CD1c-positive myeloid dendritic cell (primary cell): Measurements from ENCODE around the gene PACRG.

Experiments
- DNase-seq: peaks from one replicate; pipeline ENCODE4 v3.0.0-alpha.2; 2016; ENCODE audit errors: extremely low spot score

Gene PACRG

DNA sequence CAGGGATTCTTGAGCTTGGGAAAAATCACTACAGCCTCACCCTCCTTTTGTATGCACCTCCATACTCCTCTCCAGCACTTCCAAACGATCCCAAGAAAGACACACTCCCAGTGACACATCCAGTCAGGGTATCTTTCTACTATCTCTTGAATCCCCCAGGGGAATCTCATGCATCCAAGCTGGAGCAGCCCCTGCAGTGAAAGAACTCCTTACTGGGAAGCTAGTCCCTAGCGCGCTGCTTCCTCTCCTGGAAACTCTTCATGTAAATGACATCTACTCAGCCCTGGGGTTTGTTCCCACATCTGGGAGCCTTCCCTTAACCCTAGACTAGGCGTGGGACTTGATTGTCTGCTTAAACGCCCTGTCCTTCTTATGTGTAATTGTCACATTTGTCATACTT, 357.7 kb downstream of the PACRG start:
- no peak for DNase-seq

DNA sequence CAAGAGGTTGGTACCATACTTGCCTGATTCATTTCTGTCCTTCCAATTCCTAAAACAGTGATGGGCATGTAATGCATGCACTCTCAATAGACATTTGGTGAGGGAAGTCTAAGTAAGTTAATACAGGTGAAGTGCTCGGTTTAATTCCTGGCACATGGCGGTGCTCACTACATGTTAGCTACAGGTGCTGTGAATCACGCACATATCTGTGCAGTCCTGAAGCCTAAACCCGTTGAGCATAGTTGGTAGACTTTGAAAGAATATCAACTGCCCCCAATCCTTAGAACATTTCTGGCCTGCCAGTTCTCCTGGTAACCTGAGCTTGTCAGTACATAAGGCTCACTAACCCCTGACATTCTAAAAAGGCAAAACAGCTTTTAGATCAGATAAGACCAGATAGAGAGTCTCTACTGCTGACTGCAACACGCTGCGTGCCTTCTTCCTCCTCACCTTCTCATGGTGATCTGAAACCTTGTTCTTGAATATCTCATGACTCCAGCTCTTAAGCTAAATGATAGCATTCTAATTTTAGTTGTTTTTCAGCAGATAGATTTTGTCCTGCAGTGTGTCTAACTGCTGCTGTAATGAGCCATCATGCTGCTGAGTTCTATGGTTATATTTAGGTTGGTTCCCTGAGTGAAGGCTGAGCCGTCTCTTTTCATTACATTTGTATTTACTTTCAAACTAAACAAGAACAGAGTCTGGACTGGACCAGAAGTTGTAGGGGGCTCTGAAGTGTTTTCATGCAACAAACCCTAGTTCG, 358.3 kb downstream of the PACRG start:
- DNase-seq: no peak

DNA sequence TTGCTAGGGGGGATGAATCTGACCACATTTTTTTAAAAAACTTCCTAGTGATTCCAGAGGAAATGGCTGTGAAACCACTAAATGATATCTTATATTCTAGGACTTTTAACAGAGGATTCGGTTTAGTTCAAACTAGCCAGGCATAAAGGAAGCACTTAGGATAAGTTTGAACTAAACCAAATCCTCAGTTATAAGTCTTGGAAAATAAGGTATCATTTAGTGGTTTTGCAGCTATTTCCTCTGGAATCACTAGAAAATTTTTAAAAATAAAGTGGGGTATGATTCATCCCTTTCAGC, 358.8 kb downstream of the PACRG start:
- DNase-seq: no peak

DNA sequence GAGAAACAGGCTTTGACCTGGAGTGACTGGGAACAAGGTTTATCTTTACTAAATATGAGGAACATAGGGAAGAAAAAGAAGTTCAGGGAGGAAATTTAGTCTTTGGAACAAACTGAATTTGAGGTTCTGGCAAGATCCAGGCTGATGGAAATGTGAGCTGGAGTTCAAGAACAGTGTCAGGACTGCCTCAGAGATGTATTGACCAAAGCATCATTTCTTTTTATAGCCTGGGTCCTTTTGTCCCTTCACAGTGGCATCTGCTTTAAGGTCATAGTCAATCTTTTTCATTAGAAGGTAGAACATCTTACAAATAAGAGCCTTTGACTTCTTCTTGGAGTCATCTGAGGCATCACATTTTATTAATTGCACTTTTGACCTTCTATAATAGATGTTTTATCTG, 360.2 kb downstream of the PACRG start:
- no peak for DNase-seq

DNA sequence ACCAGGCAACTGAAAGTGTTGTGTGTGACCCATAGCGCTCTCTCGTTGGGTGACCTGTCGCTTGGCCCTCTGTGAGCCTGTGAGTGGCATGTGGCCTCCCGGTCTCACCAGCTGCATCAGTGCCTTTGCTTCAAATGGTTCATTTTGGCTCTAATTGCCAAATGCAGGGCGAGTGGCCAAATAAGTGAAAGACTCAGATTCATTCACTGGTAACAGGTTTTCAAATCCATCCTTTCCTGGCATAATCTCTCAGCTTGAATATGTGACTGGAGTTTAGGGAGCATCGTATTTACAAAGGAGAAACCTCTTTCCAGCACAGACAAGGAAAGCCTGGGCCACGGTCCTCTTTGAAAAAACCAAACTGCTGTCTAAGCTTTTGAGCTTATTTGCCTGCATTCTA, 365.1 kb downstream of the PACRG start:
- DNase-seq: no peak

DNA sequence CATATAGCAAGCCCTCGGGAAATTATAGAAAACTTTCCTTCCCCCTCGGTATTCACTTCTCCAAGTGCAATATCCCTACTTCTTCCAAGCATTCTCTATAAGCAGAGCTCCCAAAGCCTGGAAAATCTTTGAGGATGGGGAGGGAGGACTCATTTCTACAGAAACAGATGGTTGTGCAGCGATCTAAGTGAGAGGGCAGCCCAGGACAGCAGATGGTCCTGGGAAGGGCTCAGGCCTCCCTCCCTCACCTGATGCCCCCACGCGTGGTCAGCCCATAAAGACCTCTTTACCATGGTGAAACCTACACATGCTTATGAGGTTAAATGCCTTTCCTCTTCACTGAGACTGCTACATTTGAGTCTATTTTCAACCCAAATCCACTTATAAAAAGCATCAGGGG, 367.1 kb downstream of the PACRG start:
- no peak for DNase-seq

DNA sequence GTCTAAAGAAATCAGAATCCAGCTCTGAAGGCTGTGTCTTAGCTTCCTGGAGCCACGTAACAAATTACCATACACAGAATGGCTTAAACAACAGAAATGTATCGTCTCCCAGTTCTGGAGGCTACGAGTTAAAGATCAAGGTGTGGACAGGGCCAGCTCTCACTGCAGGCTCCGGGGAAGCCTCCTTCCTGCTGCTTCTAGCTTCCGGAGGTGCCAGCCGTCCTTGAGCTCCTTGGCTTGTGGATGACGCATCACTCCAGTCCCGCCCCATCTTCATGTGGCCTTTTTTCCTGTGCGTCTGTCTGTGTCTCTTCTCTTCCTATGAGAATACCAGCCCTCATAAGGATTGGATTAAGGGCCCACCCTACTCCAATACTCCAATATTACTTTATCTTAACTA, 367.6 kb downstream of the PACRG start:
- no peak for DNase-seq

DNA sequence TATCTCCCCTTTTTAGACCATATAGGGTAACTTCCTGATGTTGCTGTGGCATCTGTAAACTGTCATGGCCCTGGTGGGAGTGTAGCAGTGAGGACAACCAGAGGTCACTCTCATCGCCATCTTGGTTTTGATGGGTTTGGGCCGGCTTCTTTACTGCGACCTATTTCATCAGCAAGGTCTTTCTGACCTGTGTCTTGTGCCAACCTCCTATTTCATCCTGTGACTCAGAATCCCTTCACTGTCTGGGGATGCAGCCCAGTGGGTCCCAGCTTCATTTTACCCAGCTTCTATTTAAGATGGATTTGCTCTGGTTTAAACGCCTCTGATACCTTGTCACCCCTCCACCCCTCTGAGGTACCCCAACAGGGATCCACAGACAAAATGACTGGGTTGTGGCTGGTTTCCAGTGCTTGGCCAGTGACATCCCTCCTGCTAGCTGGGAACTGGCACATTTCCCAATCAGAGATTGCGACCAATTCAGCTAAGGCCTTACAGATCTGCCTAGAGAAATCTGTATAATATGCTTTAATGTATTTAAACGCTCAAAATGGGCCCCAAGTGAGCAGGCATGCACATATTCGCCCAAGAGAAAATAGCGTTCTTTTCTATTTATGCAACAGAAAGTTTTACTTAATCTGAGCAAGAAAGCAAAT, 371.2 kb downstream of the PACRG start:
- DNase-seq: no peak

DNA sequence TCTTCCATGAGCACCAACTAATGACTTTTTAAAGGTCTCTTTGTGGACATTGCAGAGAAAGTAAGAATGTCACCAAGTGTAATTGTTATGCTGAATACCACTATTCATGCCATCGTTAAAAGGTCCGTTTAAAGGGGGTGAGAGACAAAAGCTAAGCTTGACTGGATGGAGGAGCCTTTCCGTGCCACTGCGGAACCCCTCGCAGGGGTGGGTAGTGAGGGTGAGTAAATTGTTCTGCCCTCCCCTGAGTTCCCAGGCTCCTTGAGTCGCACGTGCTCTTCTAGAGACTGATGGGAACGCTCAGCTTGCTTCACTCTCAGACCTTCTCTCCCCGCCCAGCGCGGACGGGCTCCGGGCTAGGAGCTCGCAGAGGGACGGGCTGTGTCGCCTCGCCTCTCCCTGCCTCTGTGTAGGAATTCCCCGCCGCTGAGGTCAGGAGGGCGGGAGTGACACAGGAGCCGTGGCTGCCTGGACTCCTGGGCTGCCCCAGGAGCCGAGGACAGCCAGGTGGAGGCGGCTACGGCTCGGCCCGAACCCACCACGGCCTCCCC, 371.9 kb downstream of the PACRG start:
- no peak for DNase-seq

DNA sequence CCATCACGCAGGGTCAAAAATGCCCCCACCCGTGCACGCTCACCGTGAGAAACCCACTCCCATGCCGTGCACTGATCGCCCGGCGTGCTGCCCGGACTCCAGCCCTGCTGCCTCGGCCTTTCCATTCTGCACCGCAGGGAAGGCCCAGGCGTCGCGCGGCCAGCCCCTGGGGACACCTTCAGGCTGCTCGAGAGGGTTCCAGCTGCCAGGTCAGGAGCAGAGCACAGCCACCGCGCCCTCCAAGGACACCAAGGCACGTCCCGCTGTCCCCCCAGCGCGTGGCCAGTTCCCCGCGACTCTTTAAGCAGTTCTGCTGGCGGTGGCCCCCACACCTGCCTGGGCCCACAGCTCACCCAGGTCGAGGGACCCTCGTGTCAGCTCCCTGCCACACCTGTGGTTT, 372.5 kb downstream of the PACRG start:
- no peak for DNase-seq

DNA sequence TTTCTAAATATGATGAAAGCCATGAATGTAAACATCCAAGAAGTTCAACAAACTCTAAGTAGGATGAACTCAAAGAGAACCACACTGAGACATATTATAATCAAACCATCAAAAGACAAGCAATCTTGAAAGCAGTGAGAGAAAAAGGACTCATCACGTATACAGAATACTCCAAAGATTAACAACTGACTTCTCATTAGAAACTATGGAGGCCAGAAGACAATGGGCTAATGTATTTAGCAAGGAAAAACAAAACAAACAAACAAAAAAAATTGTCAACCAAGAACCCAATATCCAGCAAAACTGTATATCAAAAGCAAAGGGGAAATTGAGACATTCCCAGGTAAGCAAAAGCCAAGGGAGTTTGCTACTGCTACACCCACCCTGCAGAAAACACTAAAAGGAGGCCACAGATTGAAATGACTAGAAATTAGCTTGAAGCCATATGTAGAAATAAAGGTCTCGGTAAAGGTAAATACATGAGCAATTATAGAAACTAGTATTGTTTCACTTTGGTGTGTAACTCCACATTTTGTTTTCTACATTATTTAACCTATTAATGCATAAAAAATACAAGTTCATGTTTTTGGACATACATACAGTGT, 385.7 kb downstream of the PACRG start:
- DNase-seq: no peak

DNA sequence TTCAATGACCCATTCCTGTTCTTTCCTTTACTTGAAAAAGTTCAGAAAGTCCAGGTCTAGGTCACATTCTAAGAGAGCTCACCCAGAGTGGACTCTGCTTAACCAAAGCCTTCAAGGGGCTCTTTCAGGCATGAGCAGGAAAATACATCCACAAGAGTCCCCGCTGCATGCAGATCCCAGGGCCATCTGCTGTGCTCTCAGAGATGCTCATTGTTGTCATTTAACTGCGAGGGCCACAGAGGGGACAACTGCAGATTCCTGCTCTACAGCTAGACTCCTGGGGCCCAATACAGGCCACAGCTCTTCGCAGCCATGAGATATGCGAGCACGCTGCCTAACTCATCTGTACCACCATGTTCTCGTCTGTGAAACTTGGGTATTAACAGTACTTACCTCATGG, 391.2 kb downstream of the PACRG start:
- DNase-seq: no peak

DNA sequence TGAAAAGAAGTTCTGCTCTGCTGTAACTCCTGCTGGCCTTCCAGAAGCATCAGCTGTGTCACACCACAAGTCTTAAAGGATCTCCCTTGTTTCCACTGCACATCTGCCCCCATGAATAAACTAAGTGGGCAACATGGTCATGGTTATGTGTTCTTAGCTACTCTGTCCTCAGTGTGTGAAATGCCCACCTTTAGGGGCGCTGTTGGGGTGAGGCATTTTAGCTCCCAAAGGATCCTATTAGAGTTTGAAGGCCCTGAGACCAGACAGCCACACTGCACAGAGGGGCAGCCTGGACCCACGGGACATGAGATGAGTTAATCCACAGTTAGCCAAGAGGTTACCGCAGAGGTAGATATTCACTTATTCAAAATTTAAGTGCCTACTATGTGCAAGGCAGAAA, 392.4 kb downstream of the PACRG start:
- DNase-seq: no peak

DNA sequence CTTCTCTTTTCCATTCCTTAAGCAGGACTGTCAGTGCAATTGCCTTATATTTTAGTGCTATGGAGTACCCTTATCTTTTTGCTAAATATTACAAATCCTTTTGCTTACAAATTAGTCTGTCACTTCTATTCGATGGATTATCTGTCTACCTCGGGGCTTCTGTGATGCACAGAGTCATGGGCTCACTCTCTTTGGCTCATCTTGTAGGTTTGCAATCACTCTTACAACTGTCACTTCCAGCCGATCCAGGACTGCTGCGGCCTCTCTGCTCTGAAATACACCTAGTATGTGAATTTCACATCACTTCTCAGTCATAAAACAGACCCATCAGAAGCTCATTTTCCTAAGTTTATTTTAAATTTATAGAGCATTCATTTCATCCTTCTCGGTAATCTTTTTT, 393.5 kb downstream of the PACRG start:
- DNase-seq: no peak

DNA sequence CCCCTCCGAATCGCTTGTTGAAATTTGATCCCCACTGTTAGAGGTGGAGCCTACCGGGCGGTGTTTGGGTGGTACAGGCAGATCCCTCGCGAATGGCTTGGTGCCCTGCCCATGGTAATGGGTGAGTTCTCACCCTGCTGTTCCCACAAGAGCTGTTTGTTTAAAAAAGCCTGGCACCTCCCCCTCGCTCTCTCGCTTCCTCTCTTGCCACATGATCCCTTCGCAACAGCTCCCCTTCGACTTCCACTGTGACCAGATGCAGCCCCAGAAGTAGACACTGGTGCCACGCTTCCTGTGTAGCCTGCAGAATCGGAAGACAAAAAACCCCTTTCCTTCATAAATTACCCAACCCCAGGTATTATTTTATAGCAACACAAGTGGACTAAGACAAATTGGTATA, 394.6 kb downstream of the PACRG start:
- no peak for DNase-seq

DNA sequence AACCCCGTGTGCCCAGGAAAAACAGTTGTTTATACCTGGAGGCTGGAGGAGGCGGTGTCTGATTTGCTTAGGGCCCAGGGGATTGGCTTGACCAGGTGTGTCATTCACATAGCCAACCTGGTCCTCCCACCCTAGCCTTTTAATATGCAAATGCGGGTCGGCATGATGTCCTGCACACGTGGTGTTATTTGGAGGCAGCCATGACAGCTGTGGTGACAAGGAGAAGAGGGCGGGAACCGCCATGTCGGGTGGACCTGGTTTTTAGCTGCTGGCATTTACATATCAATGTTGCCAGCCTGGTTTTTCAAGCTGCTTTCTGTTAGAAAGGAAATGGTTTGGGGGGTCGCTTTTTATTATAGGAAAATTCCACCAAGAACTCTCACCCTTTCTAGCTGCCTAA, 395.3 kb downstream of the PACRG start:
- no peak for DNase-seq

DNA sequence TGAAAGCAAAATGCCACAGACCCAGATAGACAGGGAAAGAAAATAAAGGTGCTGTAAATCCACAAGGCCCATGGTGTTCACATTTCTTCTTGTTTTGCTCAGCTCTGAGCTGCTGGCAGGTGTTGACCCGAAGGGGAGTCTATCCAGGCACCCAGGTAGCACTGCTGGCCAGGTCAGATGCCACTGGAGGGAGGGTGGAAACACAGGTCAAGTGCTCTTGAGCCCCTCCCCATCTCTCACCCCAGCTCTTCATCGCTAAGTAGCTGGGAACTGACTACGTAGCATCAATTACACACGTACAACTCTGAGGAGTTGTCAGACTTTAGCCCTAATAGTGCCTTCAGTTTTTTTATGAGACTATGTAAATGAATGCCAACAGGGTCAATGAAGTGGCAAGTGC, 399.0 kb downstream of the PACRG start:
- DNase-seq: no peak

DNA sequence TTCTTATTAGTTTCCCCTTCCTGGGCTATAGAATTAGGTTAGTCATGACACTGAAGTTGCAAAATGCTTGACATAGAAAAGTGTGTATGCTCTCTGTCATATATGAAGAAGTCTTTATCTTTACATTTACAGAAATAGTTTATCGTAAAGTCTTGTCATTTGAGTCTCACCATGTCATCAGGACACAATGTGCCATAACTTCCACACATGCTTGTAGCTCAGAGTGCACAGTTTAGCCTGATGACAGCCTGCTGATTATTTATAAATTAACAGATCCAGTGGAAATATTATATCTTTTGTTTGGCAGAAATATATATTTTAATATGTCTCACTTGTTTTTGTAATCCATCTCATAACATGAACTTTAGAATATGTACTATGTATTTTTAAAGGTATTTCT, 399.8 kb downstream of the PACRG start:
- DNase-seq: no peak

DNA sequence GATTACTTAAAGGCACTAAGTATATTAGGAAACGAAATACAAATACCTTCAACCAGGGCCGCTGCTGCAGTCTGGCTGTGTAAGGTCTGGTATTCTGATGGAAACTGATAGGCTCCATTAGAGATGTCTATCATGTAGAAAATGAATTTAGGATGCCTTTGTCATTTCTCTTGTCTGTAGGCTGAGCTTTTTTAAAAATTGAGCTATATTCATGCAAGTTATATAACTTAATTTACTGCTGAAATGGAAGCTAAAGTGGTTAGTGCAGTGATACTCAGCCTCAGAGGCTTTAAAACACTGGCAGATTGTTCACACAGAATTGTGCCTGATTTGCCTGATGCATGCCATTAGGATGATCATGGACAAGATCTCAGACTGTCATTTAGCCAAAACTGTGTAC, 400.6 kb downstream of the PACRG start:
- DNase-seq: no peak

DNA sequence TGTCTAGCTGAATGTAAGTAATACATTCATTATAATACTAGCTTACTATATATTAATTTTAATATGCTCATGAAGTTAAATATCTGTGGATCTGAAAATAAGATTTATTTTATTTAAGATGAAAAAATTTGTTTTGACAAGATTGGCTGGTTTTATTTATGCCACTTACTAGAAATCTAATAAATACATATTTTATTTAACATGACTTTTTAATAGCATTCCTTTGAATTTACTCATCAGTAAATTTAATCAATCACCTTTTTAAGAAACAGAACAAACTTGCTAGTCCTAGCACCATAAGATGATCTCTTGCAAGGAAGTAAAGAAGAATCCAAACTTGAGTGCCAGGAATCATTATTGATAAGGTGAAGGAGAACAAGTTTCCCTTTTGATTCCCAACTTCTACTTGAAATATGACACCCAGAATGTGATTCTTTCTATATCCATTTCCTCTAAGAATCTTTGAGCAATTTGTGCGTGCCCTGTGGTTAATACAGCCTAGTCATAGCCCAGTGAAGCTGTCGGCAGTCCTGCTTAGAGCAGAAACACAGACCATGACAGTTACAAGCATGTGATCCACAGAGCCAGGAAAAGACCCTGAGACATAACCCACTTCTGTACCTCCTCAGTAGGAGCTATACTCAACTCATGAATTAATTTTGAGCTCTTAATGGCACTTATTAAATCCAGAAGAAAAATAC, 404.4 kb downstream of the PACRG start:
- no peak for DNase-seq

DNA sequence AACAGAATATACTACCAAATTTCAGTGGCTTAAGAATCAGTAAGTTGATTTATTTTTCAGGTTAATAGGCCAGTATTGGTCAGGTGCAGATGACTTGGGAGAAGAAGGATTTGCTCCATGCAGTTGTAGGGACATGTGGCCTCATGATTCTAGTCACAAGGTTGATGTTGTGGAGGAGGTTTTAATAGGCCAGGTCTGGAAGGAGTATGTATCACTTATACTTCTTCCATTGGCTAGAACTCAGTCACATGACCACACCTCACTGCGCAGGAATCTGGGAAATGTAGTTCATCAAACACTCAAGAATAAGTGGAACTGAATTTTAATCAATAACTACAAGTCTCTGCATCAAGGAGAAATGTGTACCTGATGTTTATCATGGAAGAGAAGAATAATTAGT, 405.2 kb downstream of the PACRG start:
- no peak for DNase-seq

DNA sequence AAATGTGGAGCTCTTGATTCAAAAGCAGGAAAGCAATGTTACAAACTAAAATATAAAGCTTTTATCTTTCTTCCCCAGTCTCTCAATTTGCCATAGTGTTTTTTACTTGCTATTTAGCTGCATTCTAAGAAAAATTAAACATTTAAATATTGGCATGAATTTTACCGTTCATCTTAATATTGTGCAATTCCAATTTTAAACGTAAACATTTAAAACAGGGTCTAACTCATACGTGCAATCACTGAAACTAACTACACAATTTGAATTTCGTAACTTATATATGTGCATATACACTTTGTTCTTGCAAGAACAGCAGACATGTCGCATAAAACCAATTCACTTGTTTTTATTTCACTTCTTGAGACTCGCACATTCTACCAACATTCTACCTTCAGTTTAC, 405.9 kb downstream of the PACRG start:
- no peak for DNase-seq
